HFF-Myc (cell line): ENCODE measurements around the gene TBC1D19.

Experiments
- DNase-seq: peaks from one replicate; pipeline ENCODE4 v3.0.0-alpha.2; 2011; ENCODE audit warnings: low read depth; ENCODE audit errors: extremely low read depth
- H3K4me3 ChIP-seq: replicated peaks from 2 replicates; pipeline ENCODE4 v1.5.1; 2011; ENCODE audit warnings: low read depth, mild to moderate bottlenecking, control low read depth, low read length
- CTCF ChIP-seq: IDR thresholded peaks from 2 replicates; pipeline ENCODE4 v1.5.1; 2012; ENCODE audit warnings: mild to moderate bottlenecking, low read depth, low read length, control low read depth; ENCODE audit errors: missing control alignments

Gene TBC1D19

GRCh38 chr4:26737385-26737784, 153.5 kb downstream of the TBC1D19 start:
- no peak for DNase-seq
- TF ChIP-seq CTCF, result no peak
- no peak overlapping the region for H3K4me3 ChIP-seq

GRCh38 chr4:26741491-26741871, 157.6 kb downstream of the TBC1D19 start:
- H3K4me3 ChIP-seq, result no peak overlapping the region
- DNase-seq, result no peak
- no peak for TF ChIP-seq CTCF

GRCh38 chr4:26746802-26747213, 162.9 kb downstream of the TBC1D19 start:
- H3K4me3 ChIP-seq, result no peak overlapping the region
- no peak for TF ChIP-seq CTCF
- DNase-seq, result no peak

- TF ChIP-seq CTCF, result no peak
- H3K4me3 ChIP-seq, result no peak overlapping the region
- no peak for DNase-seq
These were observed 164.9 kb downstream of the TBC1D19 start for GRCh38 chr4:26748811-26749210.

- no peak for TF ChIP-seq CTCF
- H3K4me3 ChIP-seq, result no peak overlapping the region
- no peak for DNase-seq
These were observed 166.0 kb downstream of the TBC1D19 start for GRCh38 chr4:26749867-26750266.

- TF ChIP-seq CTCF, result no peak
- DNase-seq, result no peak
- no peak overlapping the region for H3K4me3 ChIP-seq
These were observed 167.1 kb downstream of the TBC1D19 start for GRCh38 chr4:26751004-26751403.

- TF ChIP-seq CTCF, result no peak
- no peak overlapping the region for H3K4me3 ChIP-seq
- DNase-seq, result no peak
These were observed 168.0 kb downstream of the TBC1D19 start for GRCh38 chr4:26751838-26752237.
